Type B pancreatic cell (in vitro differentiated cells): ENCODE measurements around the gene TCF7L2. TPM values are rescaled to one million over a fixed set of nuclear protein-coding genes. Genes with fewer than 3 reads are reported as not detected.

ENCODE experiments used
- DNase-seq: peaks from one replicate; pipeline ENCODE4 v3.0.0; 2021; ENCODE audit warnings: mixed read lengths; ENCODE audit not compliant: unreplicated experiment; ENCODE audit errors: extremely low spot score
- H3K27ac Mint-ChIP-seq: 2 replicates; pipeline ENCODE4 v1.8.0; 2021; ENCODE audit warnings: mild to moderate bottlenecking, mixed read lengths
- H3K27me3 Mint-ChIP-seq: 2 replicates; pipeline ENCODE4 v1.8.0; 2021; ENCODE audit warnings: mixed read lengths
- H3K36me3 Mint-ChIP-seq: 2 replicates; pipeline ENCODE4 v1.8.0; 2021; ENCODE audit warnings: mixed read lengths
- H3K4me1 Mint-ChIP-seq: one replicate; pipeline ENCODE4 v1.8.0; 2021; ENCODE audit warnings: mixed read lengths; ENCODE audit not compliant: unreplicated experiment
- H3K4me3 Mint-ChIP-seq: 2 replicates; pipeline ENCODE4 v1.8.0; 2021; ENCODE audit warnings: mild to moderate bottlenecking, mixed read lengths
- H3K9me3 Mint-ChIP-seq: 2 replicates; pipeline ENCODE4 v1.8.0; 2021; ENCODE audit warnings: mixed read lengths
- total RNA-seq: library from RNA; stranded (reverse); gene quantifications from 2 replicates; pipeline ENCODE4 v1.2.1, GENCODE V29; 2021; ENCODE audit warnings: low replicate concordance
- TF ChIP-seq, protein P1 (sequence below): fragments of 200-600 bp; sonication (generic); conservative IDR thresholded peaks from 2 replicates; pipeline ENCODE4 v1.5.0; 2021; ENCODE audit warnings: antibody characterized with exemption, mild to moderate bottlenecking

TCF7L2 gene
- total RNA-seq, 1 donor from 2014 or later = 39.7 TPM

DNA sequence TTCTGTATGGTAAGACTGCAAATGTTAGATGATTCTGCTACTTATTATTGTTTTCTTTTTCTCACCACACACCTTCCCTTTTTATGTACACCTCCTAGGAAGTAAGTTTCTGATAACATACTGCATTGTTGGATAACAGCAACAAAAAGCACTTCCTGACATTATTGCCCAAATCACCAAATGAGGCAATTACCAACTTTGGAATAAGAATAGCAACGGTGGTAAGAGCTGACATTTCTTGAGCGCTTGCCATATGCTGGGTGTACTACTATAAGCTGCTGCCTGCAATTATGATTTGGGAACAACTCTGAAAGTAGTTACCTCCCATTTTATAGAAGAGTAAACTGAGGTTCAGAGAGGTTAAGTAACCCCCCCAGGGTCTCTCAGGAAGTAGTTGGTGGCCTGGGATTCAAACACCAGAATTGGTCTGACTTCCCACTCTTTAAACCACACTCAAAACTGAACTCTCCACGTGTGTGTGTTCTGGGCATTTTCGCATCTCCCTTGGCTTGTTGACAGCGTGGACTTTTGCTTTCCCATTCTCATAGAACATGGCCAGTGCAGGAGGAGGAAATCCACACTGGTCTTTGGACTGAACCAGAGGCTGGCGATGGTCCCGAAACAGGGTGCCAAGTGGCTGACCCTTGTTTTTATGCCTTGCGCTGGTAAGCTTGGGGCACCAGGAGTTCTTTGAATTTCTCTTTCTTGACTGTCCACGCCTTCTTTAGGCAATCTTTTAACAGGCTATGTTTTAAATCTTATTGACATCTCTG, 71.4 kb downstream of the TCF7L2 start:
- Mint-ChIP-seq H3K9me3 (no peaks in the 10 kb centered on the region), H3K36me3 (peaks cover 1% of the 10 kb centered on the region), H3K27me3 (peaks cover 3% of the 10 kb centered on the region), H3K27ac (peak overlapping the region; percentile 71), H3K4me3 (no peak overlapping the region), H3K4me1 (peaks cover 52% of the 10 kb centered on the region)
- TF ChIP-seq, protein P1, sequence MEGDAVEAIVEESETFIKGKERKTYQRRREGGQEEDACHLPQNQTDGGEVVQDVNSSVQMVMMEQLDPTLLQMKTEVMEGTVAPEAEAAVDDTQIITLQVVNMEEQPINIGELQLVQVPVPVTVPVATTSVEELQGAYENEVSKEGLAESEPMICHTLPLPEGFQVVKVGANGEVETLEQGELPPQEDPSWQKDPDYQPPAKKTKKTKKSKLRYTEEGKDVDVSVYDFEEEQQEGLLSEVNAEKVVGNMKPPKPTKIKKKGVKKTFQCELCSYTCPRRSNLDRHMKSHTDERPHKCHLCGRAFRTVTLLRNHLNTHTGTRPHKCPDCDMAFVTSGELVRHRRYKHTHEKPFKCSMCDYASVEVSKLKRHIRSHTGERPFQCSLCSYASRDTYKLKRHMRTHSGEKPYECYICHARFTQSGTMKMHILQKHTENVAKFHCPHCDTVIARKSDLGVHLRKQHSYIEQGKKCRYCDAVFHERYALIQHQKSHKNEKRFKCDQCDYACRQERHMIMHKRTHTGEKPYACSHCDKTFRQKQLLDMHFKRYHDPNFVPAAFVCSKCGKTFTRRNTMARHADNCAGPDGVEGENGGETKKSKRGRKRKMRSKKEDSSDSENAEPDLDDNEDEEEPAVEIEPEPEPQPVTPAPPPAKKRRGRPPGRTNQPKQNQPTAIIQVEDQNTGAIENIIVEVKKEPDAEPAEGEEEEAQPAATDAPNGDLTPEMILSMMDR = no peak
- no peak for DNase-seq

DNA sequence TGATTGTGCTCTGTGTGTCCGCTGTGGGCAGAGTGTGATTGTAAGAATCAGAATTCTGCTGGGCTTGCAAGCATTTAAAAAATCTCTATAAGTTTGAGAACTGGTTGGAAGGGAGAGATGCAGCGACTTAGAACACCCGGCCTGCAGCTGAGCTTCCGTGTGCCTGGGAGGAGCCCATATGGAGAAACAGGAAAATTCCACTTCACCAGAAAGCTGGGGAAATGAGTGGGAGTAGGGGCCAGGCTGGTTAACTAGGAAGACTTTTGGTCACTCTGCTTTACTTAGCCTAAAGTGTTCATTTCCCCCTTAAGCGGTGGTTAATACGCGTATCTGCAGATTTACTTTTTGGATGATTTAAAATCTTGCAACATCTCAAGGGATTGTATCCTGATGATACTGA, 72.2 kb downstream of the TCF7L2 start:
- no peak overlapping the region for H3K4me3 Mint-ChIP-seq
- H3K27ac Mint-ChIP-seq = no peak overlapping the region
- H3K27me3 Mint-ChIP-seq = peaks cover 3% of the 10 kb centered on the region
- H3K4me1 Mint-ChIP-seq = peaks cover 54% of the 10 kb centered on the region
- H3K9me3 Mint-ChIP-seq = no peaks in the 10 kb centered on the region
- no peak for DNase-seq
- peaks cover 3% of the 10 kb centered on the region for H3K36me3 Mint-ChIP-seq
- TF ChIP-seq, protein P1 = no peak

- no peak overlapping the region for H3K4me3 Mint-ChIP-seq
- peaks cover 3% of the 10 kb centered on the region for H3K27me3 Mint-ChIP-seq
- TF ChIP-seq, protein P1 = no peak
- H3K9me3 Mint-ChIP-seq = no peaks in the 10 kb centered on the region
- DNase-seq = no peak
- no peak overlapping the region for H3K27ac Mint-ChIP-seq
- H3K36me3 Mint-ChIP-seq = peaks cover 7% of the 10 kb centered on the region
- peaks cover 56% of the 10 kb centered on the region for H3K4me1 Mint-ChIP-seq
Measured at GRCh38 chr10:113023017-113023416, 73.0 kb downstream of the TCF7L2 start.

DNA sequence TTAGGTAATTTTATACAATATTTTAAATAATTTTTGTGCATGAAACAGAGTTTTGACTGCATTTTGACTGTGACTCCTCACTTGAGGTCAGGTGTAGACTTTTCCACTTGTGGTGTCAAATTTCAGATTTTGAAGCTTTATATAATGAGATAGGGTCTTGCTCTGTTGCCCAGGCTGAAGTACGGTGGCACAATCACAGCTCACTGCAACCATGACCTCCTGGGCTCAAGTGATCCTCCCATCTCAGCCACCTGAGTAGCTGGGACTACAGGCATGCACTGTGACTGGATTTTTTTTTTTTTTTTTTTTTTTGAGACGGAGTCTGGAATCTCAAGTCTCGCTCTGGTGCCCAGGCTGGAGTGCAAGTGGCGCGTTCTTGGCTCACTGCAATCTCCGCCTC, 74.9 kb downstream of the TCF7L2 start:
- peaks cover 57% of the 10 kb centered on the region for H3K4me1 Mint-ChIP-seq

DNA sequence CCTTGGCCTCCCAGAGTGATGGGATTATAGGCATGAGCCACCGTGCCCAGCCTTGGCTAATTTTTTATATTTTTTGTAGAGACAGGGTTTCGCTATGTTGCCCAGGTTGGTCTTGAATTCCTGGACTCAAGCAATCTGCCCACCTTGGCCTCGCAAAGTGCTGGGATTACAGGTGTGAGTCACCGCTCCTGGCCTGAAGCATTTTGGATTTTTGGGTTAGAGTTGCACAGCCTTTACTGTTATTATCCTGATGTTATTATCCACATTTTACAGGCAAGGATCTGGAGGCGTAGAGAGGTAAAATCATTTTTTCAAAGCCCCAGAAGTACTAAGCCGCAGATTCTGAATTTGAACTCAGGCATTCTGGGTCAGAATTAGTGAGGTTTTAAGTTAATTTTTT, 75.4 kb downstream of the TCF7L2 start:
- peaks cover 57% of the 10 kb centered on the region for H3K4me1 Mint-ChIP-seq
- H3K9me3 Mint-ChIP-seq = no peaks in the 10 kb centered on the region

More for the DNA sequence above, 74.9 kb downstream of the TCF7L2 start:
- H3K9me3 Mint-ChIP-seq = no peaks in the 10 kb centered on the region
- H3K36me3 Mint-ChIP-seq = peaks cover 10% of the 10 kb centered on the region
- TF ChIP-seq, protein P1 = no peak
- peaks cover 3% of the 10 kb centered on the region for H3K27me3 Mint-ChIP-seq
- H3K27ac Mint-ChIP-seq = no peak overlapping the region
- no peak overlapping the region for H3K4me3 Mint-ChIP-seq
- no peak for DNase-seq

More for the DNA sequence above, 75.4 kb downstream of the TCF7L2 start:
- no peak for DNase-seq
- Mint-ChIP-seq H3K27ac (no peak overlapping the region), H3K36me3 (peaks cover 15% of the 10 kb centered on the region), H3K4me3 (no peak overlapping the region), H3K27me3 (peaks cover 3% of the 10 kb centered on the region)
- TF ChIP-seq, protein P1 = no peak
